ENCODE results near the gene LGR4. TPM values are rescaled to one million over a fixed set of nuclear protein-coding genes. Genes with fewer than 3 reads are reported as not detected.
"Not testable (repeated sequence)": the region's sequence is repeated elsewhere in the genome, so short reads cannot be mapped to it uniquely, and the experiment has no call there.

The LGR4 gene
- total RNA-seq, 1 experiment from 2014 or later: 33.4 TPM

DNA sequence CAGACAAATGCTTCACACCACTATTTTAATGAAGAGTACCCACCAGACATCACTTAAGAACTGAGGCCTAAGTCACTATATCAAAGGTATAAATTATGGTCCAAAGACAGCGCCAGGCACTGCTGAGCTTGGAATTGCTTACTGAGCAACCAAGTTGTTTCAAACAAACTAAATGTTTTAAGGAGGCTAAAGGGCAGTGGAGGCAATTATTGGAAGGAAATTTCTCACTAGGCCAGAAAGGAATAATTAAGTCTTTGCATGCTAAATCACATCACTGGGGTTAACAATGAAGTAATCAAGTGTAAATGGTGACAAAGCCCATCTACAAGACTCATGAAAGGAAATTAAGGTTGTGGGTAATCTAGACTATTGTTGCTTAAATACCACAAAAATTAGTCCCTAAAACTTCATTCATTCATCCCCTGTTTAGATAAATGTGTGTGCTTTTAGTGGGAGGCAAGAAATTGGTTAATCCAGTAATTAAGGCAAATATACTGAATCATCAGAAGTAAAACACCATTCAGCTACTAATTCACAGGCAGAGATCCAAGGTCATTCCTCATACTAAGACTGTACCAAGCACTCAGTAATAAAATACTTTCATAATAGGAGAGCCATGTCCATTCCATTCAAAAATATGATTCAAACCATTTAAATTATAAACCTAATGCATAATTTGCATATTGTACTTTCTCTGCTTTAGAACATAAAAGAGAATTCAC lies 21.2 kb downstream of the LGR4 start:
- no peak overlapping the region for H3K4me3 ChIP-seq

DNA sequence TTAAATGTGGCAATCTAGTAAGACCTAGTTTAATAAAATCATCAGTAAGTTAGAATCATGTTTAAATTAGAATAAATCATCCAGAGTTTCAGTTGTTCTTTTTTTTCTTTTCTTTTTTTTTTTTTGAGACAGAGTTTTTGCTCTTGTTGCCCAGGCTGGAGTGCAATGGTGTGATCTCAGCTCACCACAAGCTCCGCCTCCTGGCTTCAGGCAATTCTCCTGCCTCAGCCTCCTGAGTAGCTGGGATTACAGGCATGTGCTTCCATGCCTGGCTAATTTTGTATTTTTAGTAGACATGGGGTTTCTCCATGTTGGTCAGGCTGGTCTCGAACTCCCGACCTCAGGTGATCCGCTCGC lies 24.4 kb downstream of the LGR4 start:
- H3K79me2 ChIP-seq (ENCODE audit: low read depth): peaks cover 77% of the 10 kb centered on the region
- H3K4me1 ChIP-seq (replicated peaks; ENCODE audit: insufficient read depth): peaks cover 60% of the 10 kb centered on the region
- CTCF ChIA-PET; H3K4me3 ChIP-seq; H4K20me1 ChIP-seq (ENCODE audit: insufficient read depth); H2AFZ ChIP-seq; H3K9me2 ChIP-seq (ENCODE audit: insufficient read depth); H3K9me3 ChIP-seq (ENCODE audit: insufficient read depth, low read depth); H3K27me3 ChIP-seq (ENCODE audit: insufficient read depth, low read depth); H3K36me3 ChIP-seq (ENCODE audit: low read depth); BruUV-seq (replicated peaks): not testable (repeated sequence)
- peak overlapping the region; percentile 80 for H3K27ac ChIP-seq
- intact Hi-C loops (cut with micrococcal nuclease; ENCODE audit: unreplicated experiment): loop anchor here (5.0 kb wide), 1 partner anchor 231 kb away; no protein-coding TSS in a partner anchor
- DNase-seq: peak in 1 of 2 experiments; percentile 58
- POLR2A ChIA-PET (ENCODE audit: unreplicated experiment): interaction anchor here (0.6 to 0.7 kb wide), 2 partner anchors 16 to 869 kb away, joined by 12 to 20 read pairs; no protein-coding TSS in a partner anchor
- H3F3A ChIP-seq (ENCODE audit: insufficient read depth, low read depth): peaks cover 37% of the 10 kb centered on the region
- peak overlapping the region; percentile 63 for H3K4me2 ChIP-seq

More for the DNA sequence above, 21.2 kb downstream of the LGR4 start:
- TF ChIP-seq, protein P1, sequence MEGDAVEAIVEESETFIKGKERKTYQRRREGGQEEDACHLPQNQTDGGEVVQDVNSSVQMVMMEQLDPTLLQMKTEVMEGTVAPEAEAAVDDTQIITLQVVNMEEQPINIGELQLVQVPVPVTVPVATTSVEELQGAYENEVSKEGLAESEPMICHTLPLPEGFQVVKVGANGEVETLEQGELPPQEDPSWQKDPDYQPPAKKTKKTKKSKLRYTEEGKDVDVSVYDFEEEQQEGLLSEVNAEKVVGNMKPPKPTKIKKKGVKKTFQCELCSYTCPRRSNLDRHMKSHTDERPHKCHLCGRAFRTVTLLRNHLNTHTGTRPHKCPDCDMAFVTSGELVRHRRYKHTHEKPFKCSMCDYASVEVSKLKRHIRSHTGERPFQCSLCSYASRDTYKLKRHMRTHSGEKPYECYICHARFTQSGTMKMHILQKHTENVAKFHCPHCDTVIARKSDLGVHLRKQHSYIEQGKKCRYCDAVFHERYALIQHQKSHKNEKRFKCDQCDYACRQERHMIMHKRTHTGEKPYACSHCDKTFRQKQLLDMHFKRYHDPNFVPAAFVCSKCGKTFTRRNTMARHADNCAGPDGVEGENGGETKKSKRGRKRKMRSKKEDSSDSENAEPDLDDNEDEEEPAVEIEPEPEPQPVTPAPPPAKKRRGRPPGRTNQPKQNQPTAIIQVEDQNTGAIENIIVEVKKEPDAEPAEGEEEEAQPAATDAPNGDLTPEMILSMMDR (conservative IDR thresholded peaks at IDR 0.05): no peak
- no peak for TF ChIP-seq EZH2 (IDR thresholded peaks at IDR 0.05; ENCODE audit: low read depth)
- Histone ChIP-seq H3K9me3 (ENCODE audit: insufficient read depth, low read depth) (peaks cover 6% of the 10 kb centered on the region), H3K9me2 (ENCODE audit: insufficient read depth) (no peaks in the 10 kb centered on the region), H3K4me1 (replicated peaks; ENCODE audit: insufficient read depth) (peaks cover 67% of the 10 kb centered on the region), H3K36me3 (ENCODE audit: low read depth) (0 out of 2 replicates have a peak, but pooled peaks cover 7% of the 10 kb centered on the region), H3K79me2 (ENCODE audit: low read depth) (peaks cover 78% of the 10 kb centered on the region), H3K4me2 (peak overlapping the region; percentile 43), H3K27me3 (ENCODE audit: insufficient read depth, low read depth) (no peaks in the 10 kb centered on the region), H3F3A (ENCODE audit: insufficient read depth, low read depth) (peaks cover 33% of the 10 kb centered on the region), H4K20me1 (ENCODE audit: insufficient read depth) (no peaks in the 10 kb centered on the region), H3K27ac (peak overlapping the region; percentile 36), H2AFZ (no peak overlapping the region)
- DNase-seq: no peak
- no TSS peak for BruUV-seq (replicated peaks)
- ChIA-PET POLR2A (ENCODE audit: unreplicated experiment) (interaction anchor here (0.6 kb wide), 1 partner anchor 13 kb away, joined by 7 read pairs; no protein-coding TSS in a partner anchor), CTCF (interaction anchor here (0.7 kb wide), 1 partner anchor 1023 kb away, joined by 3 read pairs; no protein-coding TSS in a partner anchor)
- intact Hi-C loops (cut with micrococcal nuclease; ENCODE audit: unreplicated experiment): no loop called here

DNA sequence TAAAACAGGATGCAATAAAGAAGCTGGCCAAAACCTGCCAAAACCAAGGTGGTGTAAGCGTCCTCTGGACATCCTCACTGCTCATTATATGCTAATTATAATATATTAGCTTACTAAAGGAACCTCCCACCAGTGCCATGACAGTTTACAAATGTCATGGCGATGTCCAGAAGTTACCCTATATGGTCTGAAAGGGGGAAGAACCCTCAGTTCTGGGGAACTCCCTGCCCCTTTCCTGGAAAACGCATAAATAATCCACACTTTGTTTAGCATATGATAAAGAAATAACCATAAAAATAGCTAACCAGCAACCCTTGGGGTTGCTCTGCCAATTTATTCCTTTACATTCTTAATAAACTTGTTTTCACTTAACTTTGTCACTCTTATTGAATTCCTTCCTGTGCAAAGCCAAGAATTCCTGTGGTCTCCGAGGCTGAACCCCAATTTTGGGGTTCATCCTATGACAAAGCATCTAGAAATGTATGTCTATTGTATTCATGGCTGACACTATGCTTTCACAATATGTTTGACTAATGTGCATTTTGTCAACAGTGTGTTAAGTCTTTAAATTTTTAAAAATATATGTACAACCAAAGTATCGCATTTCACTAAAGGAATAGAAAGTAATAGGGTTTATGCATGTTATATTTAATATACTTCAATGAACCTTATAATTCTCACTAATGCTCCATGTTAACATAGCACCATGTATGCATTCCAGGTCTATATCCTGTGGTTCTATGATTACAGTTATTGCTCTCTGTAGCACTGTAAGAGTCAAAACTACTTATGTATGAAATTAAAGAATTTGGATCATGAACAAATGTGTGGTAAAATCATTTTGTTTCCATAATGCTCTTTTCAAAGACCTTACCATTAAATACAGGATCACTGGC lies 25.1 kb downstream of the LGR4 start:
- TF ChIP-seq EZH2 (IDR thresholded peaks at IDR 0.05; ENCODE audit: low read depth): no peak
- TF ChIP-seq, protein P1 (conservative IDR thresholded peaks at IDR 0.05): no peak
- Histone ChIP-seq H2AFZ (no peak overlapping the region), H3K27ac (peak overlapping the region; percentile 80), H3K4me2 (peak overlapping the region; percentile 63), H3K9me3 (ENCODE audit: insufficient read depth, low read depth) (no peaks in the 10 kb centered on the region; the same call in 1 of the 2 replicates), H3F3A (ENCODE audit: insufficient read depth, low read depth) (peaks cover 37% of the 10 kb centered on the region), H3K4me1 (replicated peaks; ENCODE audit: insufficient read depth) (peaks cover 57% of the 10 kb centered on the region), H3K79me2 (ENCODE audit: low read depth) (peaks cover 78% of the 10 kb centered on the region), H3K27me3 (ENCODE audit: insufficient read depth, low read depth) (no peaks in the 10 kb centered on the region), H3K4me3 (no peak overlapping the region), H4K20me1 (ENCODE audit: insufficient read depth) (no peaks in the 10 kb centered on the region), H3K36me3 (ENCODE audit: low read depth) (0 out of 2 replicates have a peak, but pooled peaks cover 7% of the 10 kb centered on the region), H3K9me2 (ENCODE audit: insufficient read depth) (no peaks in the 10 kb centered on the region)
- ChIA-PET CTCF (no interaction called here), POLR2A (ENCODE audit: unreplicated experiment) (no interaction called here)
- no TSS peak for BruUV-seq (replicated peaks)
- peak; percentile 45 to 90 for DNase-seq
- intact Hi-C loops (cut with micrococcal nuclease; ENCODE audit: unreplicated experiment): loop anchor here (1.0 to 5.0 kb wide), 3 partner anchors 9 to 230 kb away; no protein-coding TSS in a partner anchor

Measured in PC-9 (cell line).